ENCODE data around the gene EPHA10. TPM values are rescaled to one million over a fixed set of nuclear protein-coding genes. Genes with fewer than 3 reads are reported as not detected.

Gene EPHA10
- total RNA-seq, 1 experiment from 2014 or later, result 1.3 TPM

- ATAC-seq, result no peak
- Mint-ChIP-seq H3K27ac (no peak overlapping the region), H3K27me3 (ENCODE audit: low read depth) (peaks cover 40% of the 10 kb centered on the region), H3K9me3 (peaks cover 9% of the 10 kb centered on the region), H3K36me3 (no peaks in the 10 kb centered on the region), H3K4me3 (no peak overlapping the region), H3K4me1 (no peaks in the 10 kb centered on the region)
- POLR2A ChIA-PET, result no interaction called here
- CTCF ChIA-PET, result interaction anchor here (1.1 to 1.2 kb wide), 2 partner anchors 13 to 87 kb away, joined by 3 to 4 read pairs; no protein-coding TSS in a partner anchor
- DNase-seq (ENCODE audit: low spot score), result no peak
- TF ChIP-seq ZNF423 (CRISPR knock-in tag; IDR thresholded peaks at IDR 0.05) (no peak), GABPB1 (CRISPR knock-in tag; IDR thresholded peaks at IDR 0.05) (no peak), ZNF425 (CRISPR knock-in tag; conservative IDR thresholded peaks at IDR 0.05) (no peak), E2F4 (CRISPR knock-in tag; IDR thresholded peaks at IDR 0.05; ENCODE audit: borderline replicate concordance, low read depth) (no peak), HMGA2 (CRISPR knock-in tag; IDR thresholded peaks at IDR 0.05) (no peak), GTF2I (CRISPR knock-in tag; conservative IDR thresholded peaks at IDR 0.05) (no peak), NR2C2 (CRISPR knock-in tag; IDR thresholded peaks at IDR 0.05) (no peak)
Observed at GRCh38 chr1:37778654-37779053, 13.7 kb upstream of the EPHA10 start.

GRCh38 chr1:37776946-37777516 is 12.1 kb upstream of the EPHA10 start:
- ChIA-PET CTCF (interaction anchor here (1.6 kb wide), 1 partner anchor 11 kb away, joined by 5 read pairs; no protein-coding TSS in a partner anchor), POLR2A (no interaction called here)
- no peak for DNase-seq (ENCODE audit: low spot score)
- Mint-ChIP-seq H3K4me3 (no peak overlapping the region), H3K27ac (no peak overlapping the region), H3K4me1 (no peaks in the 10 kb centered on the region), H3K27me3 (ENCODE audit: low read depth) (peaks cover 42% of the 10 kb centered on the region), H3K36me3 (no peaks in the 10 kb centered on the region), H3K9me3 (peaks cover 9% of the 10 kb centered on the region)
- no peak for ATAC-seq
- TF ChIP-seq ZNF281 (CRISPR knock-in tag; IDR thresholded peaks at IDR 0.05) (no peak), AFF4 (CRISPR knock-in tag; IDR thresholded peaks at IDR 0.05; ENCODE audit: borderline replicate concordance) (no peak), KAT7 (CRISPR knock-in tag; IDR thresholded peaks at IDR 0.05; ENCODE audit: borderline replicate concordance) (no peak), CREB1 (CRISPR knock-in tag; IDR thresholded peaks at IDR 0.05) (no peak), GRHL2 (CRISPR knock-in tag; IDR thresholded peaks at IDR 0.05; ENCODE audit: insufficient replicate concordance, severe bottlenecking) (no peak), TEAD1 (CRISPR knock-in tag; IDR thresholded peaks at IDR 0.05) (no peak), ZNF232 (CRISPR knock-in tag; IDR thresholded peaks at IDR 0.05) (no peak), ATF6 (CRISPR knock-in tag; IDR thresholded peaks at IDR 0.05) (no peak), ZBTB21 (CRISPR knock-in tag; IDR thresholded peaks at IDR 0.05; ENCODE audit: borderline replicate concordance) (no peak), NR1H2 (CRISPR knock-in tag; IDR thresholded peaks at IDR 0.05) (no peak), ZBTB43 (CRISPR knock-in tag; IDR thresholded peaks at IDR 0.05) (no peak), ZNF671 (CRISPR knock-in tag; IDR thresholded peaks at IDR 0.05) (no peak), MAX (CRISPR knock-in tag; IDR thresholded peaks at IDR 0.05) (no peak), E2F4 (CRISPR knock-in tag; IDR thresholded peaks at IDR 0.05; ENCODE audit: borderline replicate concordance, low read depth) (no peak)

All from WTC11 (cell line).